ENCODE data around the gene BTG3.

GRCh38 chr21:17602874-17603273 lies 9.8 kb downstream of the BTG3 start:
- TF ChIP-seq CTCF (IDR thresholded peaks at IDR 0.05) (no peak), NR2C2 (CRISPR knock-in tag; IDR thresholded peaks at IDR 0.05) (no peak), IRF1 (CRISPR knock-in tag; IDR thresholded peaks at IDR 0.05) (no peak), FOXP1 (CRISPR knock-in tag; IDR thresholded peaks at IDR 0.05; ENCODE audit: borderline replicate concordance) (no peak), ZNF263 (CRISPR knock-in tag; IDR thresholded peaks at IDR 0.05; ENCODE audit: low read depth) (no peak), MAX (CRISPR knock-in tag; IDR thresholded peaks at IDR 0.05) (no peak), E2F5 (CRISPR knock-in tag; IDR thresholded peaks at IDR 0.05) (no peak), SP1 (CRISPR knock-in tag; conservative IDR thresholded peaks at IDR 0.05) (no peak), NR1H2 (CRISPR knock-in tag; IDR thresholded peaks at IDR 0.05) (no peak), NR3C1 (CRISPR knock-in tag; conservative IDR thresholded peaks at IDR 0.05; ENCODE audit: low read depth) (no peak), E2F1 (CRISPR knock-in tag; IDR thresholded peaks at IDR 0.05) (no peak), NFYB (CRISPR knock-in tag; conservative IDR thresholded peaks at IDR 0.05; ENCODE audit: low read depth) (no peak), CREB1 (CRISPR knock-in tag; IDR thresholded peaks at IDR 0.05) (no peak)

Data from WTC11 (cell line).